HG02642 (cell line): ENCODE data around the gene RMDN3.
A peak's percentile ranks its signal among the peaks of the same experiment; 100 is the strongest.

Experiments
- ATAC-seq: cut with Tn5 transposase; IDR thresholded peaks from one replicate; pipeline ENCODE4 v1.9.1; 2021; ENCODE audit warnings: mild to moderate bottlenecking; ENCODE audit not compliant: unreplicated experiment, poor library complexity

RMDN3 gene

GRCh38 chr15:40754883-40755811, at the start of gene RMDN3:
TSS of gene RMDN3 (minus strand) at chr15:40755254. CDS start at chr15:40754783, 471 bp downstream.
- ATAC-seq: peak; percentile 92

GRCh38 chr15:40803688-40804087, 48.6 kb upstream of the RMDN3 start:
- ATAC-seq: no peak

GRCh38 chr15:40803076-40803475, 48.0 kb upstream of the RMDN3 start:
- ATAC-seq: no peak

GRCh38 chr15:40799523-40799922, 44.5 kb upstream of the RMDN3 start:
- ATAC-seq: no peak

- no peak for ATAC-seq
Measured at GRCh38 chr15:40796512-40796911, 41.5 kb upstream of the RMDN3 start.

- no peak for ATAC-seq
Measured at GRCh38 chr15:40796041-40796440, 41.0 kb upstream of the RMDN3 start.

GRCh38 chr15:40793216-40793989, 38.3 kb upstream of the RMDN3 start:
- no peak for ATAC-seq

GRCh38 chr15:40792394-40792793, 37.3 kb upstream of the RMDN3 start:
- ATAC-seq: no peak

- no peak for ATAC-seq
Measured at GRCh38 chr15:40790718-40791117, 35.7 kb upstream of the RMDN3 start.

GRCh38 chr15:40789999-40790398, 34.9 kb upstream of the RMDN3 start:
- ATAC-seq: no peak

GRCh38 chr15:40789119-40789518, 34.1 kb upstream of the RMDN3 start:
- no peak for ATAC-seq

- ATAC-seq: no peak
Measured at GRCh38 chr15:40787991-40788390, 32.9 kb upstream of the RMDN3 start.

- ATAC-seq: no peak
Measured at GRCh38 chr15:40787344-40787841, 32.3 kb upstream of the RMDN3 start.

GRCh38 chr15:40785814-40786213, 30.8 kb upstream of the RMDN3 start:
- ATAC-seq: no peak

- no peak for ATAC-seq
Measured at GRCh38 chr15:40785164-40785563, 30.1 kb upstream of the RMDN3 start.

GRCh38 chr15:40782609-40783227, 27.7 kb upstream of the RMDN3 start:
- ATAC-seq: peak; percentile 81

GRCh38 chr15:40776537-40777141, 21.6 kb upstream of the RMDN3 start:
- ATAC-seq: no peak

- no peak for ATAC-seq
Measured at GRCh38 chr15:40775740-40776536, 20.9 kb upstream of the RMDN3 start.

GRCh38 chr15:40775007-40775406, 20.0 kb upstream of the RMDN3 start:
- ATAC-seq: no peak
